Neutrophil (primary cell): Measurements from ENCODE around the gene ERC2.

Experiments used
- H3K27ac ChIP-seq: fragments of 200-600 bp; sonication (generic); 2 replicates; pipeline ENCODE4 v1.5.1; 2016; ENCODE audit warnings: mild to moderate bottlenecking, moderate library complexity
- H3K27me3 ChIP-seq: fragments of 200-600 bp; sonication (generic); 2 replicates; pipeline ENCODE4 v1.6.0; 2016; ENCODE audit warnings: mild to moderate bottlenecking
- H3K36me3 ChIP-seq: fragments of 200-600 bp; sonication (generic); 2 replicates; pipeline ENCODE4 v1.5.1; 2017
- H3K4me1 ChIP-seq, 2 experiments: fragments of 200-600 bp in 1 of 2; sonication (generic) in 1 of 2; 1 replicate in 1 of 2; 2 replicates in 1 of 2; pipeline versions ENCODE4 v1.5.1 to v1.6.1; 2013 to 2016; ENCODE audit warnings: low read depth in 1 of 2, low read length in 1 of 2, mild to moderate bottlenecking in 1 of 2, moderate library complexity in 1 of 2; ENCODE audit not compliant: control insufficient read depth in 1 of 2, insufficient read depth in 1 of 2
- H3K4me3 ChIP-seq, 2 experiments: fragments of 200-600 bp in 1 of 2; sonication (generic) in 1 of 2; 1 replicate in 1 of 2; 2 replicates in 1 of 2; pipeline ENCODE4 v1.5.1; 2013 to 2016; ENCODE audit warnings: low read depth in 1 of 2, low read length in 1 of 2, mild to moderate bottlenecking in 1 of 2, moderate library complexity in 1 of 2
- H3K9me3 ChIP-seq: fragments of 200-600 bp; sonication (generic); 2 replicates; pipeline ENCODE4 v1.5.1; 2016
- TF ChIP-seq, protein P1 (sequence below): fragments of 200-600 bp; sonication (generic); IDR thresholded peaks from 2 replicates; pipeline ENCODE4 v1.5.1; 2016; ENCODE audit warnings: antibody characterized with exemption

The ERC2 gene

DNA sequence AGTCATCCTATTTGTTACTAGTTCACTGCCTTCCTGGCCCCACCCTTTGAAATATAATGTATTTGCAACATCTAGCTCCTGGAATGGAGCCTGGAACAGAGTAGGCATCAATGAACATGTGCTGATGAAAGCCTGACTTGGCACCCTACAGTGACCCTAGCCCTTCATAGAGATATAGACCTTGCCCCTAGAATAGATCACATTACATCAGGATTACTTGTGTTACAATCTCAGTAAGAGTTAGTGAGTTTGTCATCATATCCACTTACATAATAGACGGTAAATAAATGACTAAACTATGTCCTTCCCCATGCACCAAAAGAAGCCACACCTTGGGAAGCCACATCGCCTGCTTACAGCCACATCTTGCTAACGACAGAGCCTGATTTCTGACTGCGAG is 870.6 kb downstream of the ERC2 start:
- Histone ChIP-seq H3K4me3 (no peak overlapping the region), H3K27ac (no peak overlapping the region), H3K27me3 (peaks cover 18% of the 10 kb centered on the region), H3K4me1 (no peaks in the 10 kb centered on the region), H3K9me3 (no peaks in the 10 kb centered on the region), H3K36me3 (no peaks in the 10 kb centered on the region)
- TF ChIP-seq, protein P1, sequence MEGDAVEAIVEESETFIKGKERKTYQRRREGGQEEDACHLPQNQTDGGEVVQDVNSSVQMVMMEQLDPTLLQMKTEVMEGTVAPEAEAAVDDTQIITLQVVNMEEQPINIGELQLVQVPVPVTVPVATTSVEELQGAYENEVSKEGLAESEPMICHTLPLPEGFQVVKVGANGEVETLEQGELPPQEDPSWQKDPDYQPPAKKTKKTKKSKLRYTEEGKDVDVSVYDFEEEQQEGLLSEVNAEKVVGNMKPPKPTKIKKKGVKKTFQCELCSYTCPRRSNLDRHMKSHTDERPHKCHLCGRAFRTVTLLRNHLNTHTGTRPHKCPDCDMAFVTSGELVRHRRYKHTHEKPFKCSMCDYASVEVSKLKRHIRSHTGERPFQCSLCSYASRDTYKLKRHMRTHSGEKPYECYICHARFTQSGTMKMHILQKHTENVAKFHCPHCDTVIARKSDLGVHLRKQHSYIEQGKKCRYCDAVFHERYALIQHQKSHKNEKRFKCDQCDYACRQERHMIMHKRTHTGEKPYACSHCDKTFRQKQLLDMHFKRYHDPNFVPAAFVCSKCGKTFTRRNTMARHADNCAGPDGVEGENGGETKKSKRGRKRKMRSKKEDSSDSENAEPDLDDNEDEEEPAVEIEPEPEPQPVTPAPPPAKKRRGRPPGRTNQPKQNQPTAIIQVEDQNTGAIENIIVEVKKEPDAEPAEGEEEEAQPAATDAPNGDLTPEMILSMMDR = no peak

DNA sequence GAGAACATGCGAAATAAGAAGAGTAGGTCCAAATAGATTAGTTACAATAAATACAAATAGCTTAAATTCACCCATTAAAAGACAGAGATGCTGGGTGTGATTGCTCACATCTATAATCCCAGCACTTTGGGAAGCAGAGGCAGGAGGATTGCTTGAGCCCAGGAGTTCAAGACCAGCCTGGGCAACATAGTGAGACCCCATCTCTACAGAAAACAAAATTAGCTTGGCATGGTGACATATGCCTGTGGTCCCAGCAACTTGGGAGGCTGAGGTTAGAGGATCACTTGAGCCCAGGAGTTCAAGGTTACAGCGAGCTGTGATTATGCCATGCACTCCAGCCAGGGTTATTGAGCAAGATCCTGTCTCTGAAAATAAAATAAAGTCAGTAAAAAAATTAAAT is 872.1 kb downstream of the ERC2 start:
- TF ChIP-seq, protein P1 = no peak
- Histone ChIP-seq H3K4me1 (no peaks in the 10 kb centered on the region), H3K27me3 (peaks cover 4% of the 10 kb centered on the region), H3K36me3 (no peaks in the 10 kb centered on the region), H3K9me3 (no peaks in the 10 kb centered on the region), H3K27ac (no peak overlapping the region), H3K4me3 (no peak overlapping the region)

DNA sequence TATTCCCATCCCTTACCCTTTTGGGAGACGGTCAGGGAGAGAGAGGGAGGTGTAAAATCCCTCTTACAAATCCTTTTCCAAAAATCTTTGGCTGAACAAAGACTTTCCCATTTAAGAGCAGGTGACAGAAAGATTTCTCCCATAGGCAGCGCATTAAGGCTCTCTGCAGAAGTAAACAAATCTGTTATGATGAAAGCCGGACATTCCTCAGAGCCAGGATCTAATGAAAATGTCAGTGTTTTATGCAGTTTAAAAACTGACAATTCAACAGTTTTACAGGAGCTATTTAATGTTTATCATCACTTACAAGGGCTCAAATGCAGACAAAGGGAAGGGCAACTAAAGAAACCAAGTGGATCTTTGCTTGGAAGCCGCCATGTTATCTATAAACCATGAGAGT is 872.8 kb downstream of the ERC2 start:
- Histone ChIP-seq H3K4me3 (no peak overlapping the region), H3K36me3 (no peaks in the 10 kb centered on the region), H3K27me3 (no peaks in the 10 kb centered on the region), H3K4me1 (no peaks in the 10 kb centered on the region), H3K27ac (no peak overlapping the region), H3K9me3 (no peaks in the 10 kb centered on the region)
- TF ChIP-seq, protein P1 = no peak

DNA sequence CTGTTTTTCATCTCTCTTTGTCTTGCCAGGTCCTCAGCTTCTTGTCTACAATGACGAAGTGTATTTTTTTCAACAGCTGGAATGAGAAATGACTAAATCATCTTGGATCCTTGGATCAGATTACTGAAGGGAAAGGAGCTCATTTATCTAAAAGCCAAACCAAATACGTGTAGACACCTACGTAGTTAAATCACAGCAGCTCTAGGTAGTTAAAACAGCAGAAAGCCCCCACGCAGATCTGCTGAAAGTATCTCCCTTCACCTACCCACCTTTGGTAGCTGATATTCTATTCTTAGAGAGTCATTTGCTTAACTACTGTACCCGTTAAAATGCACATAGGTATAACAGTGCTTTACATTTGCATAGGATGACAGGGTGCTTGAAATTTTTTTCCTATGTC is 875.7 kb downstream of the ERC2 start:
- Histone ChIP-seq H3K9me3 (no peaks in the 10 kb centered on the region), H3K27ac (no peak overlapping the region), H3K4me1 (no peaks in the 10 kb centered on the region), H3K27me3 (no peaks in the 10 kb centered on the region), H3K36me3 (no peaks in the 10 kb centered on the region), H3K4me3 (no peak overlapping the region)
- TF ChIP-seq, protein P1 = no peak

DNA sequence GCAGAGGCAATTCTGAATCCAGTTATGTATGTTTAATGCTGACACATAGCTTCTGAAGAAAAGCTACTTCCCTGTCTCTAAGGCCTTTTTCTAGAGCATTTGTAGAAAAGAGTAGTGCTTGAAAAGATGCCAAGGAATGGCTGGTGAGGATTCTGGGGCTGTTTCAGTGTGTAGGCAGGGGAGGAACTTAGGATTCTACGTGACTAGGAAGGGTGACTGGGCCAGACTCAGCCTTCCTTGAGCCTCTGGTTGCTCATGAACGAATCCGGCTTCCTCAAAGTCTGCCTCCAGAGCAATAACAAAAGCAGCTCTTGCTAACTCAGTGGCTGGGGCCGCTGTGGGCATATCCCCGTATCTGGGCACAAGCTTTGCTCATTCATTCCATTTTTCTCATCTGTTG is 876.4 kb downstream of the ERC2 start:
- TF ChIP-seq, protein P1 = no peak
- Histone ChIP-seq H3K4me1 (no peaks in the 10 kb centered on the region), H3K36me3 (no peaks in the 10 kb centered on the region), H3K27me3 (no peaks in the 10 kb centered on the region), H3K9me3 (no peaks in the 10 kb centered on the region), H3K4me3 (no peak overlapping the region), H3K27ac (no peak overlapping the region)
